Thyroid gland (tissue), 4 donors: ENCODE measurements around the gene HCN1. TPM values are rescaled to one million over a fixed set of nuclear protein-coding genes. Genes with fewer than 3 reads are reported as not detected.
"Not testable (repeated sequence)": the region's sequence is repeated elsewhere in the genome, so short reads cannot be mapped to it uniquely, and the experiment has no call there.

Source experiments
- DNase-seq, 2 donors: peaks; one replicate each; pipeline ENCODE4 v3.0.0-alpha.2; 2019
- H3K27ac ChIP-seq, 3 donors: fragments of 200-600 bp; sonication (generic); 1 replicate in 2 of 3; 2 replicates in 1 of 3; pipeline ENCODE4 v1.5.1; 2016 to 2019; ENCODE audit warnings: mild to moderate bottlenecking in 1 of 3, moderate library complexity in 1 of 3
- H3K27me3 ChIP-seq: fragments of 200-600 bp; sonication (generic); one replicate; pipeline ENCODE4 v1.5.1; 2019
- H3K36me3 ChIP-seq, 2 donors: fragments of 200-600 bp; sonication (generic); one replicate each; pipeline ENCODE4 v1.5.1; 2016 to 2019
- H3K4me1 ChIP-seq, 2 donors: fragments of 200-600 bp; sonication (generic); one replicate each; pipeline ENCODE4 v1.5.1; 2017 to 2019
- H3K4me3 ChIP-seq, 3 donors: fragments of 200-600 bp; sonication (generic); replicated peaks in 1 of 3; 1 replicate in 2 of 3; 2 replicates in 1 of 3; pipeline ENCODE4 v1.5.1; 2016; ENCODE audit warnings: mild to moderate bottlenecking in 1 of 3
- H3K9me3 ChIP-seq: fragments of 200-600 bp; sonication (generic); one replicate; pipeline ENCODE4 v1.5.1; 2017
- POLR2A ChIP-seq, 2 donors: fragments of 450-650 bp; IDR thresholded peaks; one replicate each; pipeline ENCODE4 v1.6.1; 2017; ENCODE audit warnings: antibody characterized with exemption in 2 of 2, mild to moderate bottlenecking in 2 of 2, moderate library complexity in 1 of 2
- WGBS, 2 donors: methylation state at CpG; one replicate each; pipeline ENCODE4 v1.1.5; 2017; 5-methylcytosine and 5-hydroxymethylcytosine counted together
- intact Hi-C: fragments of 100-400 bp; cut with DNase I; formaldehyde crosslinking; loops from one replicate; pipeline ENCODE4 v1.15.1; 2023
- total RNA-seq, 4 donors: library from RNA; depleted of rRNA; stranded (reverse); fragments of >200 nt; gene quantifications; one replicate each; pipeline ENCODE4 v1.2.3, GENCODE V29; 2016
- TF ChIP-seq, protein P1 (sequence below), 6 experiments: fragments of 200-600 bp in 3 of 6; fragments of 450-650 bp in 3 of 6; sonication (generic) in 3 of 6; IDR thresholded peaks; one replicate each; pipeline ENCODE4 v1.5.1; 2016 to 2019; ENCODE audit warnings: antibody characterized with exemption in 6 of 6, mild to moderate bottlenecking in 2 of 6, inconsistent platforms in 1 of 6, moderate library complexity in 1 of 6

The HCN1 gene
- total RNA-seq, 4 donors from 2014 or later = 0.17 to 0.40 (median 0.26) TPM

GRCh38 chr5:45454114-45454513, 242.1 kb downstream of the HCN1 start:
- peak; percentile 30 to 39 for DNase-seq
- Histone ChIP-seq H3K36me3 (no peaks in the 10 kb centered on the region), H3K27ac (no peak overlapping the region), H3K4me1 (no peaks in the 10 kb centered on the region), H3K9me3 (no peaks in the 10 kb centered on the region), H3K4me3 (no peak overlapping the region), H3K27me3 (no peaks in the 10 kb centered on the region)
- WGBS, 2 donors = 41 to 44% methylated on average over 4 of the region's 4 CpGs
- intact Hi-C loops = no loop called here
- TF ChIP-seq POLR2A (IDR thresholded peaks at IDR 0.05) = no peak
- TF ChIP-seq, protein P1, sequence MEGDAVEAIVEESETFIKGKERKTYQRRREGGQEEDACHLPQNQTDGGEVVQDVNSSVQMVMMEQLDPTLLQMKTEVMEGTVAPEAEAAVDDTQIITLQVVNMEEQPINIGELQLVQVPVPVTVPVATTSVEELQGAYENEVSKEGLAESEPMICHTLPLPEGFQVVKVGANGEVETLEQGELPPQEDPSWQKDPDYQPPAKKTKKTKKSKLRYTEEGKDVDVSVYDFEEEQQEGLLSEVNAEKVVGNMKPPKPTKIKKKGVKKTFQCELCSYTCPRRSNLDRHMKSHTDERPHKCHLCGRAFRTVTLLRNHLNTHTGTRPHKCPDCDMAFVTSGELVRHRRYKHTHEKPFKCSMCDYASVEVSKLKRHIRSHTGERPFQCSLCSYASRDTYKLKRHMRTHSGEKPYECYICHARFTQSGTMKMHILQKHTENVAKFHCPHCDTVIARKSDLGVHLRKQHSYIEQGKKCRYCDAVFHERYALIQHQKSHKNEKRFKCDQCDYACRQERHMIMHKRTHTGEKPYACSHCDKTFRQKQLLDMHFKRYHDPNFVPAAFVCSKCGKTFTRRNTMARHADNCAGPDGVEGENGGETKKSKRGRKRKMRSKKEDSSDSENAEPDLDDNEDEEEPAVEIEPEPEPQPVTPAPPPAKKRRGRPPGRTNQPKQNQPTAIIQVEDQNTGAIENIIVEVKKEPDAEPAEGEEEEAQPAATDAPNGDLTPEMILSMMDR (IDR thresholded peaks at IDR 0.05) = no peak

GRCh38 chr5:45444856-45445255, 251.3 kb downstream of the HCN1 start:
- H3K4me3 ChIP-seq, H3K27ac ChIP-seq, H3K9me3 ChIP-seq, H3K36me3 ChIP-seq, H3K4me1 ChIP-seq, DNase-seq, intact Hi-C loops, H3K27me3 ChIP-seq: not testable (repeated sequence)
- 92 to 96% methylated on average over 15 of the region's 15 CpGs for WGBS, 2 donors

- Histone ChIP-seq H3K9me3 (no peaks in the 10 kb centered on the region), H3K36me3 (no peaks in the 10 kb centered on the region), H3K4me1 (peaks cover 6 to 7% of the 10 kb centered on the region in 2 donors), H3K4me3 (no peak overlapping the region), H3K27ac (peak overlapping the region in 1 of 3 donors; percentile 13), H3K27me3 (no peaks in the 10 kb centered on the region)
- intact Hi-C loops = no loop called here
- TF ChIP-seq, protein P1 (IDR thresholded peaks at IDR 0.05) = no peak
- TF ChIP-seq POLR2A (IDR thresholded peaks at IDR 0.05) = no peak
- peak; percentile 18 to 31 for DNase-seq
- WGBS, 2 donors = 15 to 26% methylated on average over 1 of the region's 1 CpG
Measured at GRCh38 chr5:45440466-45440865, 255.7 kb downstream of the HCN1 start.

DNA sequence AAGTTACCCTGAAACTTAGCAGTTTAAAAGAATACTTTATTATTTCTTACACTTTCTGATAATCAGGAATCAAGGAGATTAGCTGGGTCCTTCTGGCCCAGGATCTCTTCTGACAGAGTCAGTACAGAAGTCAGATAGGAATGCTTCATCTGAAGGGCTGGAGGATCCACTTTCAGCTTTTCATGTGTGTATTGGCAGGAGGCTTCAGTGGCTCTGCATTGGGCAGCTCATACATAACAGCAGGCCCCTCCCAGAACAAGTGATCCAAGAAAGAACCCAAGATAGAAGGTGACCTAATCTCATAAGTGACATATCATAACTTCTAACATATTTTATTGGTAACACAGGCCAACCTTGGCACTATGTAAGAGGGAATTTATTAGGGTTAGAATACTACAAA, 258.4 kb downstream of the HCN1 start:
- Histone ChIP-seq H3K9me3 (no peaks in the 10 kb centered on the region), H3K4me1 (peaks cover 6 to 7% of the 10 kb centered on the region in 2 donors), H3K36me3 (no peaks in the 10 kb centered on the region), H3K4me3 (no peak overlapping the region), H3K27ac (no peak overlapping the region), H3K27me3 (no peaks in the 10 kb centered on the region)
- no peak for DNase-seq
- intact Hi-C loops = no loop called here
- no peak for TF ChIP-seq POLR2A (IDR thresholded peaks at IDR 0.05)
- TF ChIP-seq, protein P1 (IDR thresholded peaks at IDR 0.05) = no peak

DNA sequence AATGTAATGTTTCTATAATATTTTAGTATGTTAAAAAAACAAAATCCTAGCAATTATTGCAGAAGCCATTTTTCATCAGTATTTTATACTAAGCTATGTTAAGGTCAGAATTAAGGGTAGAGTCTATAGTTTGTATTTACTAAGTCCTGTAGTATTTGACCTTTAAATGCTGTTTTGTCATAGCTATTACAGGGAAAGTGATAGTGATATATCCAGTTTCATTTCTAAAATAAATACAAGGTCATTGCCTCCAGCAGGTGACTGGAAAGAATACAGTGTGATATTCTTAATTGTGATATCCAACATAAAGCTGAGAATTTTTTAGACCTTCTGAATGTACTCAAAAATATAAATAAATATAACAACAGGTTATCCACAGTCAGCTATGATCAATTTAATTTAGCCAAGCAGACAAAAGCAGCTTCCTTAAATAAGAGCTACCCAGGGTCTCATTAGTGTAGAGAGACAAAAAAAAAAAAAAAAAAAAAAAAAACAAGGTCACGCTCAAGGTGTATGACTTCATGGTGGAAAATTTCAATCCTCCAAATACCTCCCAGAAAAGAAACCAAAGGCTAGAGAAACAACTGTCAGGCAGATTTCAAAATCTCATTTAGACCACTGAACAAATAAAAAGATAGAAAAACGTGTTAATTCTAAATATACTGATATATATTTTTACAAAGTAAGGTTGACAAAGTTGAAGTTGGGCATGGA, 278.7 kb downstream of the HCN1 start:
- no peaks in the 10 kb centered on the region for H3K27me3 ChIP-seq
- 72 to 82% methylated on average over 2 of the region's 2 CpGs for WGBS, 2 donors
- no peaks in the 10 kb centered on the region for H3K36me3 ChIP-seq
- no peak for TF ChIP-seq POLR2A (IDR thresholded peaks at IDR 0.05)
- TF ChIP-seq, protein P1 (IDR thresholded peaks at IDR 0.05) = peak in 1 of 6 experiments; percentile 3
- H3K4me3 ChIP-seq = no peak overlapping the region
- no peak for DNase-seq
- no peaks in the 10 kb centered on the region for H3K9me3 ChIP-seq
- peaks cover under 1 to 3% of the 10 kb centered on the region in 2 donors for H3K4me1 ChIP-seq
- peak overlapping the region; percentile 4 to 78 (median 26) for H3K27ac ChIP-seq
- intact Hi-C loops = no loop called here
